GM12878 (cell line): ENCODE data around the gene ZBTB9. TPM values are rescaled to one million over a fixed set of nuclear protein-coding genes. Genes with fewer than 3 reads are reported as not detected.

ENCODE experiments used
- ATAC-seq: fragments of 200-7000 bp; cut with Tn5 transposase; 3 replicates; pipeline ENCODE4 v1.9.1; 2020; ENCODE audit warnings: mild to moderate bottlenecking, moderate library complexity
- BruUV-seq: library from RNA; stranded (reverse); fragments of 400-500 nt; replicated peaks from 2 replicates; lab custom pipeline; 2021; lab: Mats Ljungman, UMichigan
- CTCF ChIA-PET: fragments of 300-600 bp; sonication (Branson Sonifier 250); formaldehyde crosslinking; extraction: SDS; loops from one replicate; lab custom pipeline; 2021; ENCODE audit warnings: inconsistent platforms; lab: Yijun Ruan, JAX
- POLR2A ChIA-PET: fragments of 350-600 bp; formaldehyde crosslinking; extraction: SDS; loops from one replicate; lab custom pipeline; 2021; ENCODE audit warnings: inconsistent platforms; lab: Charles Lee
- RAD21 ChIA-PET: fragments of 300-600 bp; sonication (Branson Sonifier 250); formaldehyde crosslinking; loops from one replicate; lab custom pipeline; 2023; ENCODE audit warnings: antibody characterized with exemption; ENCODE audit not compliant: unreplicated experiment; lab: Charles Lee
- SMC1A ChIA-PET: fragments of 300-600 bp; sonication (Branson Sonifier 250); formaldehyde crosslinking; loops from one replicate; lab custom pipeline; 2023; ENCODE audit not compliant: unreplicated experiment, uncharacterized antibody; lab: Charles Lee
- DNase-seq: peaks from one replicate; pipeline ENCODE4 v3.0.0-alpha.2; 2011; ENCODE audit warnings: low read depth, low spot score
- FAIRE-seq: peaks from 3 replicates; lab custom pipeline; 2011; peaks lifted over from hg19 to GRCh38; lab: Jason Lieb, UNC
- H2AFZ ChIP-seq: 2 replicates; pipeline ENCODE4 v1.6.0; 2011; ENCODE audit warnings: low read depth, low read length, control low read depth; ENCODE audit not compliant: control insufficient read depth
- H3K27ac ChIP-seq: 2 replicates; pipeline ENCODE4 v1.5.1; 2011; ENCODE audit warnings: control low read depth; ENCODE audit not compliant: control insufficient read depth, insufficient read depth
- H3K27me3 ChIP-seq, 2 experiments: replicated peaks in 1 of 2; 2 replicates each; pipeline versions ENCODE4 v1.6.0 to v1.6.1; 2011; ENCODE audit warnings: low read length in 1 of 2; ENCODE audit not compliant: control insufficient read depth in 2 of 2, insufficient read depth in 2 of 2
- H3K36me3 ChIP-seq, 2 experiments: 2 replicates each; pipeline ENCODE4 v1.5.1; 2011; ENCODE audit warnings: low read length in 1 of 2; ENCODE audit not compliant: control insufficient read depth in 2 of 2, insufficient read depth in 2 of 2
- H3K4me1 ChIP-seq: 2 replicates; pipeline ENCODE4 v1.6.1; 2011; ENCODE audit warnings: mild to moderate bottlenecking, low read length, moderate library complexity, mixed read lengths; ENCODE audit not compliant: control insufficient read depth, insufficient read depth
- H3K4me2 ChIP-seq: 2 replicates; pipeline ENCODE4 v1.6.0; 2011; ENCODE audit warnings: control low read depth; ENCODE audit not compliant: control insufficient read depth, insufficient read depth
- H3K4me3 ChIP-seq: fragments of 200-600 bp; sonication (generic); 2 replicates; pipeline ENCODE4 v1.5.1; 2016
- H3K79me2 ChIP-seq: 2 replicates; pipeline ENCODE4 v1.6.0; 2011; ENCODE audit warnings: low read length; ENCODE audit not compliant: control insufficient read depth, insufficient read depth
- H3K9ac ChIP-seq: 2 replicates; pipeline ENCODE4 v1.8.0; 2011; ENCODE audit warnings: low read length, control low read depth, mixed read lengths; ENCODE audit not compliant: control insufficient read depth, insufficient read depth
- H3K9me3 ChIP-seq: replicated peaks from 3 replicates; pipeline ENCODE4 v1.5.1; 2011; ENCODE audit warnings: mild to moderate bottlenecking, low read length; ENCODE audit not compliant: control insufficient read depth, insufficient read depth
- H4K20me1 ChIP-seq: 2 replicates; pipeline ENCODE4 v1.6.0; 2011; ENCODE audit not compliant: control insufficient read depth, insufficient read depth
- ATF7 ChIP-seq: fragments of 450-650 bp; IDR thresholded peaks from 2 replicates; pipeline ENCODE4 v1.6.1; 2016; ENCODE audit warnings: low read depth, mild to moderate bottlenecking
- CREB1 ChIP-seq: IDR thresholded peaks from 2 replicates; pipeline ENCODE4 v1.6.1; 2012; ENCODE audit warnings: low read depth, mild to moderate bottlenecking, inconsistent platforms
- JUND ChIP-seq: IDR thresholded peaks from 2 replicates; pipeline ENCODE4 v1.6.1; 2012; ENCODE audit warnings: low read depth, mild to moderate bottlenecking, low read length, improper control_type of control experiment, moderate library complexity
- TARDBP ChIP-seq: IDR thresholded peaks from 2 replicates; pipeline ENCODE4 v1.6.1; 2016; ENCODE audit warnings: borderline replicate concordance
- ZBTB40 ChIP-seq: fragments of 450-650 bp; IDR thresholded peaks from 2 replicates; pipeline ENCODE4 v1.6.1; 2016; ENCODE audit warnings: mild to moderate bottlenecking, moderate library complexity, borderline replicate concordance
- ZZZ3 ChIP-seq: IDR thresholded peaks from 2 replicates; pipeline ENCODE4 v1.6.1; 2011; ENCODE audit warnings: low read depth; ENCODE audit not compliant: control insufficient read depth, insufficient read length
- WGBS: methylation state at CpG from one replicate; pipeline ENCODE4 v1.1.6; 2016; ENCODE audit warnings: low lambda C conversion rate; ENCODE audit not compliant: insufficient replicate concordance, insufficient coverage; ENCODE audit errors: missing lambda C conversion rate; 5-methylcytosine and 5-hydroxymethylcytosine counted together
- in situ Hi-C: fragments of 300-500 bp; cut with MboI; formaldehyde crosslinking; loops from 9 replicates; pipeline ENCODE4 v1.14.3; 2018; ENCODE audit warnings: mixed read lengths
- intact Hi-C: fragments of 100-400 bp; cut with micrococcal nuclease; formaldehyde crosslinking; loops from one replicate; pipeline ENCODE4 v1.14.2; 2022; ENCODE audit not compliant: unreplicated experiment
- polyA plus RNA-seq, 11 experiments: library from polyadenylated mRNA; depleted of rRNA in 4 of 11; unstranded in 6 of 11; stranded (reverse) in 5 of 11; fragments of >200 nt; fragmentation: Nextera tagmentation in 4 of 11; fragmentation: Illumina TruSeq in 1 of 11; extraction: Ambion mirVana in 4 of 11; extraction: Trizol in 1 of 11; gene quantifications; 1 replicate in 1 of 11; 2 replicates in 10 of 11; pipeline versions ENCODE4 v1.2.1 to v1.2.3, GENCODE V29; 2011 to 2016; ENCODE audit warnings: inconsistent platforms in 2 of 11, missing spikeins in 2 of 11, low read depth in 1 of 11
- total RNA-seq, 4 experiments: library from RNA; depleted of rRNA in 3 of 4; stranded (reverse); fragments of >200 nt in 3 of 4; fragmentation: Illumina TruSeq in 1 of 4; extraction: Trizol in 1 of 4; gene quantifications; 2 replicates each; pipeline versions ENCODE4 v1.2.1 to v1.2.3, GENCODE V29; 2013 to 2021
- TF ChIP-seq, protein P1 (sequence below): fragments of 450-650 bp; IDR thresholded peaks from 2 replicates; pipeline ENCODE4 v1.6.1; 2016; ENCODE audit warnings: mild to moderate bottlenecking

ZBTB9 gene
- total and polyA plus RNA-seq, 10 of the 15 experiments (the other 5 are each of a cell fraction or from before 2014, with no cell fraction given), result 1.5 to 12.7 (median 6.9) TPM

- intact Hi-C loops, result no loop called here
- in situ Hi-C loops, result no loop called here
- H3K27me3 ChIP-seq, result no peaks in the 10 kb centered on the region; a peak in 2 of 4 replicates
- ATAC-seq (no peak), DNase-seq (no peak), FAIRE-seq (no peak)
- no peak overlapping the region for H3K4me2 ChIP-seq
- H3K4me1 ChIP-seq, result peaks cover 25% of the 10 kb centered on the region
- H3K27ac ChIP-seq, result no peak overlapping the region
- no peaks in the 10 kb centered on the region for H4K20me1 ChIP-seq
- ChIA-PET RAD21 (no interaction called here), CTCF (no interaction called here), SMC1A (no interaction called here), POLR2A (no interaction called here)
- no peak overlapping the region for H3K4me3 ChIP-seq
- 100% methylated on average over 2 of the region's 2 CpGs for WGBS
- BruUV-seq, result no TSS peak
- H3K9me3 ChIP-seq, result no peaks in the 10 kb centered on the region
- no peaks in the 10 kb centered on the region for H3K36me3 ChIP-seq
- H3K79me2 ChIP-seq, result peaks cover 14% of the 10 kb centered on the region
- H3K9ac ChIP-seq, result no peak overlapping the region
- TF ChIP-seq TARDBP, result no peak
- 0 out of 2 replicates have a peak, but pooled peaks have one; percentile 3 for TF ChIP-seq ZBTB40
- H2AFZ ChIP-seq, result no peak overlapping the region
These were observed 33.1 kb upstream of the ZBTB9 start for GRCh38 chr6:33421344-33421643.

GRCh38 chr6:33423777-33424176 lies 30.6 kb upstream of the ZBTB9 start:
- no peak for ATAC-seq
- no peak for DNase-seq
- Histone ChIP-seq H4K20me1 (no peaks in the 10 kb centered on the region), H3K9me3 (no peaks in the 10 kb centered on the region), H3K27ac (no peak overlapping the region)
- ChIA-PET RAD21 (no interaction called here), SMC1A (no interaction called here)
- no peak for TF ChIP-seq JUND
- TF ChIP-seq, protein P1, sequence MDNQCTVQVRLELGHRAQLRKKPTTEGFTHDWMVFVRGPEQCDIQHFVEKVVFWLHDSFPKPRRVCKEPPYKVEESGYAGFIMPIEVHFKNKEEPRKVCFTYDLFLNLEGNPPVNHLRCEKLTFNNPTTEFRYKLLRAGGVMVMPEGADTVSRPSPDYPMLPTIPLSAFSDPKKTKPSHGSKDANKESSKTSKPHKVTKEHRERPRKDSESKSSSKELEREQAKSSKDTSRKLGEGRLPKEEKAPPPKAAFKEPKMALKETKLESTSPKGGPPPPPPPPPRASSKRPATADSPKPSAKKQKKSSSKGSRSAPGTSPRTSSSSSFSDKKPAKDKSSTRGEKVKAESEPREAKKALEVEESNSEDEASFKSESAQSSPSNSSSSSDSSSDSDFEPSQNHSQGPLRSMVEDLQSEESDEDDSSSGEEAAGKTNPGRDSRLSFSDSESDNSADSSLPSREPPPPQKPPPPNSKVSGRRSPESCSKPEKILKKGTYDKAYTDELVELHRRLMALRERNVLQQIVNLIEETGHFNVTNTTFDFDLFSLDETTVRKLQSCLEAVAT, result no peak
- no peak for TF ChIP-seq ATF7
- no peak for TF ChIP-seq ZZZ3
- TF ChIP-seq CREB1, result no peak
- TF ChIP-seq, all 136 proteins: peak for 0
- POLR2A ChIA-PET, result no interaction called here
- intact Hi-C loops, result no loop called here
- no peak overlapping the region for H3K4me2 ChIP-seq
- no peak overlapping the region for H3K4me3 ChIP-seq
- CTCF ChIA-PET, result interaction anchor here (1.2 kb wide), 2 partner anchors 10 to 106 kb away, joined by 3 read pairs; partner anchors contain the start of gene ZBTB22
- BruUV-seq, result no TSS peak
- H3K9ac ChIP-seq, result no peak overlapping the region
- H3K27me3 ChIP-seq, result no peaks in the 10 kb centered on the region; a peak in 2 of 4 replicates
- WGBS, result 92% methylated on average over 2 of the region's 2 CpGs
- in situ Hi-C loops, result no loop called here
- no peak overlapping the region for H2AFZ ChIP-seq
- H3K79me2 ChIP-seq, result peaks cover 1% of the 10 kb centered on the region; the same call in 1 of the 2 replicates
- no peaks in the 10 kb centered on the region for H3K36me3 ChIP-seq
- no peak for FAIRE-seq
- peaks cover 28% of the 10 kb centered on the region for H3K4me1 ChIP-seq
